Esophagus mucosa (tissue), 1 donor: Measurements from ENCODE around the gene XXYLT1. TPM values are rescaled to one million over a fixed set of nuclear protein-coding genes. Genes with fewer than 3 reads are reported as not detected.

ENCODE experiments used
- ATAC-seq: fragments of 200-7000 bp; cut with Tn5 transposase; one replicate; pipeline ENCODE4 v1.9.1; 2020
- total RNA-seq: library from RNA; stranded (reverse); gene quantifications from one replicate; pipeline ENCODE4 v1.2.4, GENCODE V29; 2023
- donor health status: DM: yes; HTN: yes; CAD: no.

The XXYLT1 gene
- total RNA-seq, 1 donor from 2014 or later: 12.7 TPM

DNA sequence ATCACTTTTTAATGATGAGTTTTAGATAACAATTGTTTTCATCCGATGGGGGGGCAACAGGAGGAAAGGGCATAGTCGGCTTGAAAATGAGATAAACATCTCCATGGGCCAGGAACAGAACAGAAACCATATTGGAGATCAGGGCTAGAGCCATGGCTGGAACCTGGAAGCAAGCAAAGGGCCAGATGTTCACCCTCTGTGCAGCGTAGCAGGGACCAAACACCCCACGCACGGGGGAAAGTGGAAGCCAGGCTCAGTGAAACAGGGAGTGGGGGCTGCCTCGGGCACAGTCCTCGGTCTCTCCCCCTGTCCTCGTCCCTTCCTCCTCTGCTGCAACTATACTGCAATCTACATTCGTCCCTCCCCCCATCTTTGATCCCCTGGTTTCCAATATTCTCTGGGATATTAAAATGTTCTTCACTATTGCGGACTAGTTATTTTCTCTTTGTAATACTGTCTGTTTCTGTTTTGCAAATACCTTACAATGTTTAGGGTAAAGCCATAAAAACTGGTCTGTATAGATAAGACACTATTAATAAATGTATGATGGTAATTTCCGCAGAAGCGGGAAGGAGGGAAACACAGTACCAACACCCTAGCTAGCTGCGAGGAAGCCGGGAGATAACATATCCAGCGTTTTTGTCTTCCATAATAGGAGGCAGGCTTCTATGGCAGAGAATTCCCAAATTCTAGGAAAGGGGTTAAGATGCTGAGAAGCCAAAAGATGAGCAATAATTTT lies 121.5 kb downstream of the XXYLT1 start:
- ATAC-seq: no peak

DNA sequence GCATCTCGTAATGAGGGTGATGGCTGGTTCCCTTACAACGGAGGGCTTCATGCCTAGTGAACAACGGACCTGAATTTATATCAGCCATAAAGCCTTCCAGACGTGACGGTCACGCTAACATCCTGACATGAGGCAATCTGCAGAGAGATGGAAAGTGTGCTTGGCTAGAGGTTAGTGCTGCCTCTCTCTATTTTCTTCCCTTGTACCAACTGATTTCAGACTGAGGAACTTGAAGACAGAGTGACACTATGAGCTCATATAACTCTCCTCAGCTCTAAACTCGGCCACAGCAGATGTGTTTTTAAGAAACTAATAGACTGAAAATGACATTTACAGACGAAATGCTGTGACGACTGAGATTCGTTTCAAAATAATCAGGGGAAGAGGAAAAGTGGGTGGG lies 122.4 kb downstream of the XXYLT1 start:
- no peak for ATAC-seq

DNA sequence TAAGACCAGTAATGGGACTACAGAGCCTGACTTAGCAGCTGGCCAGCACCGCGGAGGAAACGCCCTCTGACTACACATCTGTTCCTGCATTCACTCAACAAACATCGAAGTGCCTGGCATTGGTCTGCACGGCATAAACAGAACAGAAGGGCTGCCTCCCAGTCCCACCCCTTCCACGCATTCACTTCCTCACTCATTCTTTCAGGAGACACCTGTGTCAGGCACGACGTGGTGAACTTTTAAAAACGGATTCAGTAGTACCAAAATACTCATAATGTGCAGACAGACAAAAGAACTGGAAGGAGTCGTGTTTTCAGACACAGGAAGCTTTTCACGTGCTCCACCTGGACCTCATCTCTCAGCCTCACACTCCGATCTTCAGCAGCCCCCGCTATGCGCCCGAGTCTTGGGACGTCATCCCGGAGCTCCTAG lies 123.3 kb downstream of the XXYLT1 start:
- no peak for ATAC-seq

DNA sequence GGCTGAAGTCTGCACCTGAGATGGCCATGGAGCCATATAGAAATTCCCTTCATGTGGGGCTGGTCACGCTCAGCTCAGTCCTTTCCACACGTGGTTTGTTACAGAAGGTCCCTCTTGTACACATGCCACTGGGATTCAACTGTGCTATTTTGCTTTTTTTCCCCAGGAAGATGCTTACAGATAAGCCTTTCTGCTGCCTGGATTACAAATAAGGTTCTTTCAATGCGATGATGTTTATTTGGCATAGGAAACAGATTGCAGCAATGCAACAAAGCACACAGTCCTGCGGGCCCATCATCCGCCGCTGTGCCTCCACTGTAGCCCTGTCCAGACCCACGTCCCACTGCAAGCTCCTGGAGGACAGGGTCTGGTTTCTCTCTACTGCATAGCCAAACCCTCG lies 124.8 kb downstream of the XXYLT1 start:
- ATAC-seq: no peak

DNA sequence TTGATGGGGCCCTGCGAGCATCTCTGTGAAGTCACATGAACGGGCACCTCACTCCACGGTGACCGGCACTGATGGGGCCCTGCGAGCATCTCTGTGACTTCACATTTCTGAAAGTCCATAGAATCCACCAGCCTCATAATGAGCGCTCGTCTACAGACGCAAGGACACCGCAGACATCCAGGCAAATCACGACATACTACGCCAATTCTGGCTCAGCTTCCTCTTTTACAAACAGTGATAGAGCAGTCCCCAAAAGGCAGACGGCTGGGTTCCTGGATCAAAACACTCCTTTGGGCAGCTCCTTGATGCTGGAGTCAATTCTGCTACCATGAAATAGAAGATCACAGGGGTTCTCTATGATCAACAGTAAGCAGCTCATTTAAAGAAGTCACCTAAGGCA lies 125.4 kb downstream of the XXYLT1 start:
- ATAC-seq: no peak

DNA sequence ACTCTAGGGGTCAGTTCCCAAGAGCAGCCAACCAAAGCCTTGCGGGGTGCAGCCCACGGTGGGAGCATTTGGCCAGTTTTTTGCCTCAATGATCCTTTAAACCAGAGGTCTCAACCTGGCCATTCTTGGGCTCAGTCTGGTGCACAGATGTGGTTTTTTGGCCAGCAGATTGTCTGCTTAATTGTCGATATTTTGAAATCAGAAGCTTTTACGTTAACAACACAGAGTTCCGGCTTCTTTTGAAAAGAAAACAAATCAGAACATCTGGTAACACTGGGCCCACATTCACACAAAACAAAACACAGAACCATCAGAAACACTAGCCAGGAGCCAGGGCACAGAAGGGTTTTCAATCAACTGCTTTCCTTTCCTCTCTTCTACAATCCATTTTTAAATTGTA lies 127.7 kb downstream of the XXYLT1 start:
- ATAC-seq: no peak

DNA sequence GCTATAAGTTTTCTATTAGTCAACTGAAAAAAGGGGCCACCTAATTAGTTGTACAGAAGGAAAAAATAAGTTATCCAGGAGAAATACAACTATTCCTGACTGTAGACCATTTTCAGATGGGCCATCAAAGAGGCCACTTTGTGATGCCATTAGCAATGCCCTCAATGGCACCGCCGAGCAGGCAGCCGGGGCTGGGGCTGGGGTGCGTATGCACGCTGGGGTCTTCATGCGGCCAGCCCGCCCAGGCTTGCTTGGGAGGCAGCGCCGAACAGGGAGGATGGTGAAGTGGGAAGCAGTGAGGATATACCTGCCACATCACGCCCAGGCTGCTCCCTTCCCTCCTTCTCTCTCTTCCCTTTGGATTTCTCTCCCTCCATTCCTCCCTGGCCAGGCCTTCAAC lies 128.4 kb downstream of the XXYLT1 start:
- ATAC-seq: no peak

DNA sequence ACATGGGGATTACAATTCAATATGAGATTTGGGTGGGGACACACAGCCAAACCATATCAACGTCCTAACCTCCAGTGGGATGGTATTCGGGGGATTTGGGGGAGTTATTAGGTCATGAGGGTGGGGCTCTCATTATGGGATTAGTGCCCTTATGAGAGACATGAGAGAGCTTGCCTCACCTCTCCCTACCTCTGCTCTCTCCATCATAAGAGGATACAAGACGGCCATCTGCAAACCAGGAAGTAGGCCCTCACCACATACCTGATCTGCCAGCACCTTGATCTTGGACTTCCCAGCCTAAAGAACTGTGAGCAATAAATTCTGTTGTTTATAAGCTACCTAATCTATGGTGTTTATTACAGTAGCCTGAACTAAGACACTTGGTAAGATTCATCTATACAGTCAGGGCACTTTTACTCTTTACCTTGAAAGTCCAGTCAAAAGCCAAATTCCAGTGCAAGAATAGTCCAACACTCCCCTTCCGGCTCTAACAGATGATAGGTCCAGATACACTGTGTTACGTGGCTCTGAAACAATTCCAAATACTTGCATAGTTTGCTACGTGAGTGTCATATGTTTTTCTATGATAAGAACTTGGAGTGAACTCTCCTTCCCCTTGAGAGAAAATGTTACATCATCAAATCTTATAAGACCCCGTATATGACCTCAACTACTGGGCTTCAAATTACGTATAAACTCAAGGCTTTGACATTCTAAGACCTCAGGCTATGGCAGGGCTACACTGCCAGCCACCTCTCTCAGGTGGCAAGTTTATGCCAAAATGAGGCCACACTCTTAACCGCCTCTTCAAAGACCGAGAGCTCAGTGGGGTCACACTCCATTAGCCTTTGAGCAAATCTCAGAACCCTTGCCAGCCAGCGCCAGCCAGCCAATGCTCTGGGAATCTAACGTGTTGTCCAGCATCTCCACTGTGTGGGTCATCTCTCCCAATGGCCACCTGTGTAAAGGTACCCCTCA lies 129.9 kb downstream of the XXYLT1 start:
- ATAC-seq: peak; percentile 76

DNA sequence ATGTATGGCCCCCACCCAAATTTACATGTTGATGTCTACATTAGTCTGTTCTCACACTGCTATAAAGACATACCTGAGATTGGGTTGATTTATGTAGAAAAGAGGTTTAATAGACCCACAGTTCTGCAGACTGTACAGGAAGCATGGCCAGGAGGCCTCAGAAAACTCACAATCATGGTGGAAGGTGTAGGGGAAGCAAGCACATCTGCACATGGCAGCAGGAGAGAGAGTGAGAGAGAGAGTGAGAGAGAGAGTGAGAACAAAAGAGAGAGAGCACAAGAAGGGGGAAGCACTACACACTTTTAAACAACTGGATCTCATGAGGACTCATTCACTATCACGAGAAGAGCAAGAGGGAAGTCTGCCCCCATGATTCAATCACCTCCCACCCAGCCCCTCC lies 130.5 kb downstream of the XXYLT1 start:
- peak; percentile 6 for ATAC-seq

DNA sequence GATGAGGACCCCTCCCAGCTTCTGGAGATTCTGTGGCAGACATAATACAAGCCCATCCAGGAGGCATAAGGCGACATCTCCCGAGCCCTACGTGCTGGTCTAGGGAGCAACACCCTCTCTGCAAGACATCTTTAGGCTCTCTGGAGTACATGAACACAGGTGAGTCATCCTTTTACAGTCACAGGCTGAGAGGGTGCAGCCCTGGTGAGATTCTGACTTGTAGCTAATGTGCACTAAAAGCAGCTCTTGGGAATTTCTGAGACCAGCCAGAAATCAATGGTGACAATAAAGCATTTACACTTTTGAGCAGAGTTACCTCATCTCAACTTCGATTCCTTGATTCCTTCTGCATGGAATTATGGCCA lies 131.1 kb downstream of the XXYLT1 start:
- peak; percentile 90 for ATAC-seq

DNA sequence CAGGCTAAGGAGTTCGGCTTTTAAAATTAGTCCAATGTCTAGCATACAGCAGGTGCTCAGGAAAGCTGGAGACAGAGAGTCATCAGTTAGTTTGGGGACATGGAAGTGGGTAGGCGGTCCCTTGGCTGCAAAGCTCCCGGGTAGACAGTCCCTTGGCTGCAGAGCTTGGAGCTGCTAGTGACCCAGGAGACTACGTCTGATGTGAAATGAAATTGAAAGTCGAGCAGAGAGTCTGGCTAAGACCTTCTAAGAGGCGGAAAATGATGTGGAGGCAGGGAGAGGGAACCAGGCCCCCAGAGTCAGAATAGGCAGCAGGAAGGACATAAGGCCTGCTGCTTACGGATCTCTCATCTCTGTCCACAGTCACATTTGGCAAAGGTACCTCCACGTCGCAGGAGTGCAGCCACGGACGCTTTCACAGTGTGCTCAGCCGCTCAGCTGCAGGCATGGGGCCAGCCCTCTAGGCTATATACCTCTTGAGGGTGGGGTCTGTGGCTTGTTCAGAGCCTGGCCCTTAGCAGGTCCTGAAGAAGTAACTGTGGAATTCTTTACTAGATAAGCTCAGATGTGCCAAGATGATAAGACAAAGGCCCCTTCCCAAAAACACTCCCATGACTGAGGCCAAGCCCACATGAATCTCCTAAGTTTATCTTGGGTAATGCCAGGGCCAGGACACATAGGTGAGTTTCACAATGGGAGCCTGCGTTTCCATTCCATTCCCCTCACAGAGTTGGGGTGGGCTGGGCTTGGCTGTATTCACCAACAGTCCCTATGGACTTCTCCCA lies 131.7 kb downstream of the XXYLT1 start:
- peak; percentile 52 for ATAC-seq

DNA sequence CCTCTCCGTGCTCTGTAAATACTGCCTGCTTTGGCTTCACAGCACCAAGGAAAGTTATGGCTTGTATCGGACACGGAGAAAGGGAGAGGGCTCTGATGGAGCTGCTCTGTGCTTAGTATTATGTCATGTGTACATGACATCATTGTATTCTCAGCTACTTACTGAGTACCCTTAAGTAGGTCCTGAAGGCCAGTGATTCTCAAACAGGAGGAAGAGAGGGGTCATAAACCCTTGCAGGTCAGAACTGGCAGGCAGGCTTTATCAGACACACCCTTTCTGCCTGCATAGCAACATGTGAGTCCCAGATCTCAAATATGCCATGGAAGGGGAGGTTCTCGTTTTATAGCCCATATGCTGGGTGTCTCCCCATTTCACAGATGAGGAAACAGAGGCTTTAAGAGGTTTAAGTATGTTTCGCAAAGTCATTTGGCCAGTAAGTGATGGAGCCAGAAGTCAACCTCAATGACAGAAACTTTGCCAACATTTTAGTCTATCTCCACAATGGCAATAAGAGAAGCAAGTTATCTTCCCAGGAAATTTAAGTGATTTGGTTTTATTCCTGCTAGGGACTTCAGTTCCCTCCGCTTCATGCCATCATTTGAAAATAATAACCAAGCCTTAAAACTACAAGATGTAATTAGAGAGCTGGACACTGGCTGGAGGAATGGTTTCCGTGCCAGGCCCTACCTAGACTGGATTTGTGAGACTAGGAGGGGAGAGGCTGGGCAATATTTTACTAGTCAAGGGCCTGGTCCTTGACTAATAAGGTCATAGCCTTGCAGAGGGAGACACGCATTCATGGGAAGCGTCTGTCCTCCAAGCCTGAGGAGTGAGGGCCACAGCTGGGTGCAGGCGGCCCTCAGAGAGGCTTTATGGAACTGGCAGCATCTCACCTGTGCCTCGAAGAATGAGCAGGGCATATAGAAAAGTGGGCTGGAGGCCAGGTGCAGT lies 133.0 kb downstream of the XXYLT1 start:
- ATAC-seq: peak; percentile 18

DNA sequence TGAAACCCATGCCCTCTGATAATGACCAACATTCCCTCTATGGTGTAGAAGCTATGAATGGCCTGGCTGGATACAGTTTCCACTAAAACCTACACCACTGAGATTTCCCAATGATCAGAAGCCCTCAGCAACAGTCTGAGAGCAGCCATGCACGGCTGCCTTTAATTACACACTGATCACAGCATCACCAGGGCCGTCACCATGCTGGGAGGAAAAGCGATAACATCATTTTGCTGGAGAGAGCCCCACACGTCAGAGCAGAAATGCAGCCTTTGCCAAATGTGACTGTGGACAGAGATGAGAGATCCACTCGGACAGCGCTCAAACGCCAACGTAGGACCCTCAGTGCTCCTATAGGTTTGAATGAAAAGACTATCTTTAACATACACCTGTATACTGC lies 135.0 kb downstream of the XXYLT1 start:
- no peak for ATAC-seq

DNA sequence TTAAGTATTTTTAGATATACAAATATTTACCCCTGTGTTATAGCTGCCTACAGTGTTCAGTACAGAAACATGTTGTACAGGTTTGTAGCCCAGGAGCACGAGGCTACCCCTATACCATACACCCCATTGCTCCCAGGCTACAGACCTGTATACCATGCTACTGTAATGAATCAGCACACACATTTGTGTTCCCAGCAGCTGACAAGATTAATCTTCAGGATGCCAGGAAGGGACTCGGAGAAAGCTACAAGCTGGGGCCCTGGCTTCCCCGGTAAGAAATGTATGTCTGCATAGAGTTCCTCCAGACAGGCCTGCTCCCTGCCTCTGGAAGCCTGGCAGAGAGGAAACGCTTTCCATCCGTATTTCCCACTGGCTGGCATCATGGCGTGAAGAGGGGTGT lies 136.5 kb downstream of the XXYLT1 start:
- no peak for ATAC-seq

DNA sequence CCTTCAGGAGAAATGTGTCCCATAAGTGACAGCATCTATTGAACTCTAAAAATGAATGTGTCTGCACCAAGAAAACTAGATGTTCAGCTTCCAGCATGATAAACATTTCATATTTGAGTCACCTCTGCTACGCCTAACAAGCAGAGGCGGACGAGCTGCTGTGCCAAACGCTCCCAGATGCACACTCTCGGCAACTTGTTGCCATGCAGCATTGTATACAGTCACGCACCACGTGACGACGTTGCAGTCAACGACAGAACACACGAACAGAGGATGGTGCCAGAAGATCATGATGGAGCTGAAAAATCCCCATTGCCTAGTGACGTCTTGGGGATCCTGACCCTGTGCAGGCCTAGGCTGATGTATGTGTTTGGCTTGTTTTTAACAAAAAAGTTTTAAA lies 137.5 kb downstream of the XXYLT1 start:
- peak; percentile 87 for ATAC-seq

DNA sequence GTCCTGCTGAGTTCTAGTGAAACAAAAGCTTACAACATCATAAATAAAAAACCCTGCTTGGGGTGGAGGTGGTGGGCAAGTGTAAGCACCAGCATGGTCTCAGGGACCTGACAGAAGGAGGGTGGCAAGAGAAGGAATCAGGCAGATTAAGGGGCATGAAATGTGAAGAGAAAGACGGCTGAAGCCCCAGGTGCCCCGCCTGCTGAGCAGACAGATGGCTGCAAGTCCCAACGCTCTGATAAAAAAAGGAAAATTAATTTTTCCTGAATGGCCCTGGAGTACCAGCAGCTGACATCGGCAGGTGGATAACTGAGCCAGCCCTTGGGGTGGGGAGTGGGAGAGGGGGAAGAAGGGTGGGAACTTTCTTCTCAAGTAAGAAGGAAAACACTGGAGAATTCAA lies 137.9 kb downstream of the XXYLT1 start:
- ATAC-seq: no peak

DNA sequence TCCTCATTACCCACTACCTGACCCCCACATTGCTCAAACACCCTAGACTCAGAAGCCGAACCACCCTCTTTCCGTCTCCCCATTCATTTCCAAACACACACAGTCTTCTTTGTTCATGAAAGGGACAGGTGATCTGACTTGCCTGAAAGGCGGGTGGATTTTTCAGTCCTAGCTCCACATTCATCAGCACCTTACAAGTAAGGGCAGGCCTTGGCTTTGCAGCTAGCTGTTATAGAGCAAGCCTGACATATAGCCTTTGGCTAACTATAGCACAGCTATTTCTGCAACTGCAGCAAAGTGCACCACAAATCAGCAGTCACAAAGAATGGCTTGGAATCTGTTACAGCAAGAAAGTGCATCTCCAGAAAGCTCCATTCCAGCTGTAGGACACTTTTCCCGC lies 139.8 kb downstream of the XXYLT1 start:
- ATAC-seq: peak; percentile 85

DNA sequence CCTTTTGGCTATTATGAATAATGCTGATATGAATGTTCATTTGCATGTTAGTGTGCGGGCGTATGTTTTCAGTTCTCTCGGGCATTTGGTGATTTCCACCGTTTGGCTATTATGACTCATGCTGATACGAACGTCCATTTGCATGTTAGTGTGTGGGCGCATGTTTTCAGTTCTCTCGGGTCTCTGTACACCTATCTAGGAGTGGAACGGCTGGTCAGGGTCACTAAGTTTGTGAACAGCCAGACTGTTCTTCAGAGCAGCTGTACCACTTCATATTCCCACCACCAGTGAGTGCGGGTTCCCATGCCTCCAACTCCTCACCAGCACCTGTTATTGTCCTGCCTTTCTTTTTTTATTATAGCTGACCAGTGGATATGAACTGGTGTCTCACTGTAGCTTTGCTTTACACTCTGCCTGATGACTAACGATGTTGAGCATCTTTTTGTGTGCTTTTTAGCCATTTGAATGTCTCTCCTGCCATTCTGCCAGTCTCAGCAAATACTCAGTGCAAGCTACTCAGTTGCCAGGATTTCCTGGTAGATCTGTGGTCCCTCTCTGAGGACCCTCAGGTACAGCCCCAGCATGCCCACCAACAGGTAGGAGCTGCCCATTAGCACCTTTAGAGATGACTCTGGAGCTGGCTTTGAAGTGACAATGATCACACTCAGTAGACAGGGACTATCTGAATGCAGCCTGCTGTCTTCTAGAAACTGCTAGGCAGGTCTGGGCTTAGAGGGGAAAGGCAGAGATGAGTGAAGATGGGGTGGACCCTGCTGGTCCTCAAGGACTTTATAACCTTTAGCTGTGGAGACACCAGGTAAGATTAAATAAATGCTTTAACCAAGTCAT lies 141.1 kb downstream of the XXYLT1 start:
- ATAC-seq: peak; percentile 1

DNA sequence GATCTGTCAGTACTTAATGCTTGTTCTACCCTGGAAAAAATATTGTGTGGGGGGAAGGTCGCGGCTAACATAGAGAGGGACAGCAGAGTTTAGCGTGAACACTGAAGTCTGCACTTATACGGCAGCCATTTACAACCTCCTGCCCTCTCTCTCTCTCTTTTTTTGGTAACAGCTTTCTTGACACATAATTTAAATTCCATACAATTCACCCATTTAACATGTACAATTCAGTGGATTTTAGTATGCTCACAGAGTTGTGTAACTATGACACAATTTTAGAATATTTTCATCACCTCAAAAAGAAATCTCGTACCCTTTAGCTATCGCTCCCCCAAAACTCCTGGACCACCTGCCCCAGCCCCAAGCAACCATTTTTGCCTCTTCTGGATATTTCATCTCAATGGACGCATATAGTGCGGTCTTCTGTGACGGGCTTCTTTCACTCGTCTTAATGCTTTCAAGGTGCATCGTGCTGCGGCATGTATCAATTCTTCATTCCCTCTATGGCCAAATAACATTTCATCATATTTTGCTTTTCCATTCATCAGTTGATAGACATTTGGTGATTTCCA lies 141.8 kb downstream of the XXYLT1 start:
- ATAC-seq: no peak
